Heart right ventricle (tissue), 16 donors: ENCODE measurements around the gene FBXW12. TPM values are rescaled to one million over a fixed set of nuclear protein-coding genes. Genes with fewer than 3 reads are reported as not detected.

ENCODE experiments used
- ATAC-seq, 8 donors: fragments of 200-7000 bp; cut with Tn5 transposase; one replicate each; pipeline ENCODE4 v1.9.1; 2020; ENCODE audit warnings: mild to moderate bottlenecking in 8 of 8, moderate library complexity in 8 of 8, moderate number of reproducible peaks in 1 of 8
- DNase-seq, 2 donors: peaks; one replicate each; pipeline ENCODE4 v3.0.0-alpha.2; 2020
- H3K27ac ChIP-seq, 10 donors: fragments of 200-600 bp; sonication (generic) in 2 of 10; one replicate each; pipeline versions ENCODE4 v1.5.0 to v1.8.0; 2020 to 2022; ENCODE audit warnings: mild to moderate bottlenecking in 3 of 10
- H3K27me3 ChIP-seq, 7 donors: fragments of 200-600 bp; one replicate each; pipeline ENCODE4 v1.8.0; 2021 to 2022; ENCODE audit warnings: mild to moderate bottlenecking in 2 of 7
- H3K36me3 ChIP-seq, 9 donors: fragments of 200-600 bp; sonication (generic) in 1 of 9; one replicate each; pipeline versions ENCODE4 v1.5.0 to v1.8.0; 2020 to 2022; ENCODE audit warnings: mild to moderate bottlenecking in 2 of 9
- H3K4me1 ChIP-seq, 9 donors: fragments of 200-600 bp; sonication (generic) in 1 of 9; one replicate each; pipeline versions ENCODE4 v1.5.0 to v1.8.0; 2020 to 2022; ENCODE audit warnings: mild to moderate bottlenecking in 4 of 9
- H3K4me3 ChIP-seq, 10 donors: fragments of 200-600 bp; sonication (generic) in 2 of 10; one replicate each; pipeline versions ENCODE4 v1.5.0 to v1.8.0; 2020 to 2022; ENCODE audit warnings: mild to moderate bottlenecking in 7 of 10, moderate library complexity in 2 of 10
- H3K9me3 ChIP-seq, 11 donors: fragments of 200-600 bp in 10 of 11; sonication (generic) in 2 of 11; one replicate each; pipeline versions ENCODE4 v1.5.0 to v1.8.0; 2013 to 2022; ENCODE audit warnings: mild to moderate bottlenecking in 2 of 11, control low read depth in 1 of 11, moderate library complexity in 1 of 11
- WGBS, 2 donors: extraction: QIAGEN DNeasy Blood & Tissue Kit; methylation state at CpG; one replicate each; pipeline ENCODE4 v1.1.7; 2013; ENCODE audit warnings: inconsistent platforms in 1 of 2; 5-methylcytosine and 5-hydroxymethylcytosine counted together
- intact Hi-C, 10 donors: fragments of 100-400 bp; cut with DNase I; formaldehyde crosslinking; loops; one replicate each; pipeline versions ENCODE4 v1.11.1 to v1.14.2; 2022
- polyA plus RNA-seq, 2 donors: library from polyadenylated mRNA; stranded (reverse); fragments of 200-250 nt; gene quantifications; one replicate each; pipeline ENCODE4 v1.2.3, GENCODE V29; 2013
- total RNA-seq, 10 donors: library from RNA; stranded (reverse); fragmentation: NEBNext Ultra II Directional in 3 of 10; extraction: Animal tissue kit (Norgen Biotek cat#: 25700) in 3 of 10; gene quantifications; one replicate each; pipeline versions ENCODE4 v1.2.1 to v1.2.4, GENCODE V29; 2021 to 2023
- TF ChIP-seq, protein P1 (sequence below), 9 donors: fragments of 200-600 bp; sonication (generic) in 2 of 9; IDR thresholded peaks; one replicate each; pipeline versions ENCODE4 v1.5.0 to v1.8.0; 2021 to 2022; ENCODE audit warnings: antibody characterized with exemption in 9 of 9, mild to moderate bottlenecking in 5 of 9, moderate library complexity in 1 of 9
- donor health status: Arrhythmogenic right ventricular cardiomyopathy.
- donor health status: ischemic (EF 13 %, LVEDD 7.1; RV severe dilation, severe dysfunction).
- donor health status: healthy with polysubstance abuse.
- donor health status: DM: no; HTN: yes; CAD: no.
- donor health status: DM: no; HTN: no; CAD: no.
- donor health status: ischemic (EF 25% LVEDD 6.9; RV normal size, moderate dysfunction).
- donor health status: ischemic (EF 25% LVEDD 5.7; RV mildly dilated, moderate dysfunction).
- donor health status: healthy.
- donor health status: DM: yes; HTN: yes; CAD: no.
- donor health status: Ischemic cardiomyopathy.
- donor health status: ischemic (EF 35%, LVEDD 5.7; RV mildly dilated, moderate dysfunction).
- donor health status: nonischemic (EF 11% LVEDD 7.7; RV severe dilation, severe dysfunction).
- donor health status: DM: yes; HTN: yes; CAD: no.
- donor health status: PGD.
- donor health status: ischemic (EF 29% LVEDD 5.4; RV normal size, mild dysfunction).
- donor health status: nonischemic (EF 23%, LVEDD 6.1; RV moderate dilation, normal function).

FBXW12 gene
- total and polyA plus RNA-seq, 12 donors, result 0.28 to 0.29 TPM; not detected in 10

DNA sequence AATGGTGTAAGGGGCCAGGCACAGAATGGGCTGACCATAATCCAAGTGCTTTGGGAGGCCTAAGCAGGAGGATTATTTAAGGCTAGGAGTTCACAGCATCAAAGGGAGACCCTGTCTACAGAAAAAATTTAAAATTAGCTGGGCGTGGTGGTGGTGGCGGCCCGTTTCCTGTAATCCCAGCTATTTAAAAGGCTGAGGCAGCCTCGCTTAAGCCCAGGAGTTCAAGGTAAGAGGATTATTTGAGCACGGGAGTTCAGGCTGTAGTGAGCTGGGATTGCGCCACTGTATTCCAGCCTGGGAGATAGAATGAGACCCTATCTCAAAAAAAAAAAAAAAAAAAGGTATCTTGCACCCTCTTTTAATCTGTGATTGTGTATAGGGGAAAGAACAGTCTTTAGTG, 69.9 kb downstream of the FBXW12 start:
- H3K27me3 ChIP-seq, result no peaks in the 10 kb centered on the region
- DNase-seq, result no peak
- TF ChIP-seq, protein P1, sequence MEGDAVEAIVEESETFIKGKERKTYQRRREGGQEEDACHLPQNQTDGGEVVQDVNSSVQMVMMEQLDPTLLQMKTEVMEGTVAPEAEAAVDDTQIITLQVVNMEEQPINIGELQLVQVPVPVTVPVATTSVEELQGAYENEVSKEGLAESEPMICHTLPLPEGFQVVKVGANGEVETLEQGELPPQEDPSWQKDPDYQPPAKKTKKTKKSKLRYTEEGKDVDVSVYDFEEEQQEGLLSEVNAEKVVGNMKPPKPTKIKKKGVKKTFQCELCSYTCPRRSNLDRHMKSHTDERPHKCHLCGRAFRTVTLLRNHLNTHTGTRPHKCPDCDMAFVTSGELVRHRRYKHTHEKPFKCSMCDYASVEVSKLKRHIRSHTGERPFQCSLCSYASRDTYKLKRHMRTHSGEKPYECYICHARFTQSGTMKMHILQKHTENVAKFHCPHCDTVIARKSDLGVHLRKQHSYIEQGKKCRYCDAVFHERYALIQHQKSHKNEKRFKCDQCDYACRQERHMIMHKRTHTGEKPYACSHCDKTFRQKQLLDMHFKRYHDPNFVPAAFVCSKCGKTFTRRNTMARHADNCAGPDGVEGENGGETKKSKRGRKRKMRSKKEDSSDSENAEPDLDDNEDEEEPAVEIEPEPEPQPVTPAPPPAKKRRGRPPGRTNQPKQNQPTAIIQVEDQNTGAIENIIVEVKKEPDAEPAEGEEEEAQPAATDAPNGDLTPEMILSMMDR (IDR thresholded peaks at IDR 0.05), result no peak
- peaks cover 0 to 42% (median 35%) of the 10 kb centered on the region in 9 donors for H3K4me1 ChIP-seq
- 75 to 82% methylated on average over 6 of the region's 6 CpGs for WGBS, 2 donors
- ATAC-seq, result no peak
- H3K27ac ChIP-seq, result peak overlapping the region in 1 of 10 donors; percentile 96
- no peaks in the 10 kb centered on the region for H3K9me3 ChIP-seq
- H3K4me3 ChIP-seq, result peak overlapping the region in 4 of 10 donors; percentile 84 to 99 (median 88)
- intact Hi-C loops, result no loop called here
- peaks cover 0 to 40% (median 5%) of the 10 kb centered on the region in 9 donors for H3K36me3 ChIP-seq

Other genes starting within 250 kb of the FBXW12 start
- gene CDC25A, start 183.8 kb upstream of the FBXW12 start, total RNA-seq, result 1 to 10 TPM in 6 of 10 donors, under 1 TPM in 4; 0.47 to 3.2 (median 1.2) TPM
- under 1 TPM; 0.20 to 0.59 TPM for gene CDC25A, start 183.8 kb upstream of the FBXW12 start, polyA plus RNA-seq
- 1 to 10 TPM in 1 of 10 donors, under 1 TPM in 4, not detected in 5; 0.33 to 3.3 (median 0.42) TPM for gene CAMP, start 148.7 kb upstream of the FBXW12 start, total RNA-seq
- gene CAMP, start 148.7 kb upstream of the FBXW12 start, polyA plus RNA-seq, result 1 to 10 TPM; 2.3 to 4.1 TPM
- gene ZNF589, start 131.1 kb upstream of the FBXW12 start, total RNA-seq, result 1 to 10 TPM; 3.6 to 7.0 (median 4.4) TPM
- gene ZNF589, start 131.1 kb upstream of the FBXW12 start, polyA plus RNA-seq, result 1 to 10 TPM; 2.9 to 5.9 TPM
- gene NME6, start 70.9 kb upstream of the FBXW12 start, total RNA-seq, result 10 to 100 TPM; 15.9 to 25.7 (median 20.4) TPM
- gene NME6, start 70.9 kb upstream of the FBXW12 start, polyA plus RNA-seq, result 10 to 100 TPM in 1 of 2 donors, 1 to 10 TPM in 1; 9.1 to 15.5 TPM
- not detected for gene SPINK8, start 38.6 kb upstream of the FBXW12 start, total RNA-seq
- gene SPINK8, start 38.6 kb upstream of the FBXW12 start, polyA plus RNA-seq, result not detected
- 10 to 100 TPM; 27.7 to 67.3 (median 32.4) TPM for gene PLXNB1, start 57.9 kb downstream of the FBXW12 start, total RNA-seq
- 100 to 1,000 TPM in 1 of 2 donors, 10 to 100 TPM in 1; 30.1 to 135 TPM for gene PLXNB1, start 57.9 kb downstream of the FBXW12 start, polyA plus RNA-seq
- 10 to 100 TPM in 8 of 10 donors, 1 to 10 TPM in 2; 9.5 to 14.3 (median 12.2) TPM for gene CCDC51, start 67.9 kb downstream of the FBXW12 start, total RNA-seq
- 10 to 100 TPM in 1 of 2 donors, 1 to 10 TPM in 1; 4.7 to 11.0 TPM for gene CCDC51, start 67.9 kb downstream of the FBXW12 start, polyA plus RNA-seq
- 100 to 1,000 TPM; 140 to 227 (median 193) TPM for gene TMA7, start 68.0 kb downstream of the FBXW12 start, total RNA-seq
- gene TMA7, start 68.0 kb downstream of the FBXW12 start, polyA plus RNA-seq, result 1,000 to 10,000 TPM in 1 of 2 donors, 100 to 1,000 TPM in 1; 365 to 1,063 TPM
- 1 to 10 TPM; 2.2 to 5.4 (median 3.8) TPM for gene ATRIP, start 74.5 kb downstream of the FBXW12 start, total RNA-seq
- 1 to 10 TPM; 4.5 to 5.1 TPM for gene ATRIP, start 74.5 kb downstream of the FBXW12 start, polyA plus RNA-seq
- 10 to 100 TPM; 36.8 to 95.3 (median 52.9) TPM for gene SHISA5, start 132.0 kb downstream of the FBXW12 start, total RNA-seq
- 10 to 100 TPM; 34.6 to 68.7 TPM for gene SHISA5, start 132.0 kb downstream of the FBXW12 start, polyA plus RNA-seq
- gene PFKFB4, start 184.6 kb downstream of the FBXW12 start, total RNA-seq, result 1 to 10 TPM in 6 of 10 donors, under 1 TPM in 4; 0.40 to 7.7 (median 1.5) TPM
- 1 to 10 TPM in 1 of 2 donors, under 1 TPM in 1; 0.74 to 1.0 TPM for gene PFKFB4, start 184.6 kb downstream of the FBXW12 start, polyA plus RNA-seq
- under 1 TPM in 4 of 10 donors, not detected in 6; 0.19 to 0.77 (median 0.28) TPM for gene UCN2, start 191.6 kb downstream of the FBXW12 start, total RNA-seq
- gene UCN2, start 191.6 kb downstream of the FBXW12 start, polyA plus RNA-seq, result under 1 TPM; 0.06 to 0.22 TPM
- gene COL7A1, start 223.1 kb downstream of the FBXW12 start, total RNA-seq, result 10 to 100 TPM in 8 of 10 donors, 1 to 10 TPM in 2; 6.1 to 24.0 (median 12.6) TPM
- gene COL7A1, start 223.1 kb downstream of the FBXW12 start, polyA plus RNA-seq, result 10 to 100 TPM in 1 of 2 donors, 1 to 10 TPM in 1; 7.7 to 63.5 TPM
- gene UQCRC1, start 237.4 kb downstream of the FBXW12 start, total RNA-seq, result 1,000 to 10,000 TPM in 9 of 10 donors, 100 to 1,000 TPM in 1; 723 to 1,173 (median 1,035) TPM
- 1,000 to 10,000 TPM in 1 of 2 donors, 100 to 1,000 TPM in 1; 859 to 1,330 TPM for gene UQCRC1, start 237.4 kb downstream of the FBXW12 start, polyA plus RNA-seq
- not detected for gene TMEM89, start 249.6 kb downstream of the FBXW12 start, total RNA-seq
- not detected for gene TMEM89, start 249.6 kb downstream of the FBXW12 start, polyA plus RNA-seq